ENCODE measurements around the gene SLC1A5.

The SLC1A5 gene

DNA sequence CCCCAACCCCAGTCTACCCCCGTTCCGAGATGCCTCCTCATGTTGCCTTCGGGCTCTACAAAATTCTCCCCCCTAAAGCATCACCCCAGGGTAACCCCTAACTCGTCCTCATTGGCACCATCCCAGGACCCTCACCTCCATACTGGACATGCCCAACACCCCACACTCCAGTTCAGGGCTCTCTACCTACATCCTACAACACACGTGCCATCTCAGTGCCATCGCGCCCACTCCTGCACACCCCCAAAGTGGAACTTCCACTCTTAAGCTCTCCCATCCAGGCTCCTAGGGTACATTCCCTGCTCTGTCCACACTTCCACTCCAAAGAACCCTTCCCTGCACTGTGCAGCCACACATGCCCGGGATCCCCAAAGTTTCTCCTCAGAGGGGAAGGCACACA lies 43.4 kb downstream of the SLC1A5 start:
- no peak for DNase-seq (ENCODE audit: low read depth in 3 of 3)

DNA sequence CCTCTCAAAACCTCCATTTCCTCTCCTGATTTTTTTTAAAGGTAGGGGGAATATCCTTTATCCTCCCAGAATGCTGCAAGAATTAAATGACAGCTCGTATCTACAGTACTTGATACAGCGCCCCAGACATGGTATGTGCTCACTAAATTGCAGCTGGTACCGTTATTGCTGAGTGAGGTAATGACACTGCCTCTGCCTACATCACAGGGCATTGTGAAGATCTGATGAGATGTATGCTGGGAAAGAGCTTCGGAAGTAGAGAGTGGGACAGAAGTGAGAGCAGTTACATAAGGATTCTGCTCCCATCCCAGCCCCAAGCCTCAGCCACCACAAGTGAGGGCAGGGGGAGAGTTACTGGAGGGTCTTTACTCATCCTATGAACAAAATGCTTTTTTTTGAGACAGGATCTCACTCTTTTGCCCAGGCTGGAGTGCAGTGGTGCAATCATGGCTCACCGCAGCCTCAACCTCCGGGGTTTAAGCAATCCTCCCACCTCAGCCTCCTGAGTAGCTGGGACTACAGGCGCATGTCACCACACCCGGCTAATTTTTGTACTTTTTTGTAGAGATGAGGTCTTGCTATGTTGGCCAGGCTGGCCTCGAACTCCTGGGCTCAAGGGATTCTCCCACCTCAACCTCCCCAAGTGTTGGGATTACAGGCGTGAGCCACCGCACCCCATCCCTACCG lies 44.2 kb downstream of the SLC1A5 start:
- DNase-seq (ENCODE audit: low read depth in 3 of 3), result no peak

- DNase-seq (ENCODE audit: low read depth in 3 of 3), result no peak
Observed at GRCh38 chr19:46742926-46743480, 45.4 kb downstream of the SLC1A5 start.

DNA sequence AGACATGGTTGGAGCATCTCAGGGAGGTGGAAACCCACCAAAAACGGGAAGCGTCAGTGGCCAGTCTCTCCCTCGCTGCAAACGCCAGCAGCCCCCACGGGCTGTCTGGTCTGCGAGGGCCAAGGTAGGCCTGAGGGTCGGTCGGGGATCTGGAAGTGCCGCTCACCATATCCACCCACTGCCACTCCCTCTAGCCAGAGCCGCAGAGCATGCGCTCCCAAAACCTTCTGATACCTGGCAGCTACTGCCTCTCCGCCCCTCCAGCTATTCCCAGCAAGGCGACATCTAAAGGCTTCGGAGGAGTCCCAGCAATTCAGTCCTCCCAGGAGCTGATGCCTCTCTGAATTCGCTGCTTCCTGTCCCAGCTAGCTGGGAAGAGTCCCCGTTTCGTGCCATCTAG lies 46.9 kb downstream of the SLC1A5 start:
- DNase-seq (ENCODE audit: low read depth in 3 of 3), result no peak

DNA sequence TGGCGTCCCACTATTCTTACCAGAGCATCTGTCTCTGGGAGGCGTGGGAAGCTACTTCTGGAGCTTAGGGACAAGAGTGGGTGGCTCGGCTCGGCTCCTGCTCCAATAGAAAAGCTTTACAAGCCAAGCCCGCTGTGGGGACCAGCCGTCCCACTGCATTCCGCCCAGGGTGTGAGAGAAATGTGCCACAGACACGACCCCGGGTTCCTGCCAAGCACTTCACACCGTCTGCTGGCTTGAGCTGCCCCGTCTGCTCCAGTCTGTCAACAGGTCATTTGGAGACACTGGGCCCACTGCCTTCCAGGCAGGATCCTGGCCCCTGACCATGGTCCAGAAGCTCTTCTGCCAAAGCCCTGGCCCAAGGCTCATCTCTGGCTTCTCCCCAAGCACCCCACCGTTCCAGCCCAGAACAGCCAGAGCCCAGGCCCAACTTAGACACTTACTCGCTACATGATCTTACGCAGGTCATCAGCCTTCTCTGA lies 49.1 kb downstream of the SLC1A5 start:
- DNase-seq (ENCODE audit: low read depth in 3 of 3), result no peak

DNA sequence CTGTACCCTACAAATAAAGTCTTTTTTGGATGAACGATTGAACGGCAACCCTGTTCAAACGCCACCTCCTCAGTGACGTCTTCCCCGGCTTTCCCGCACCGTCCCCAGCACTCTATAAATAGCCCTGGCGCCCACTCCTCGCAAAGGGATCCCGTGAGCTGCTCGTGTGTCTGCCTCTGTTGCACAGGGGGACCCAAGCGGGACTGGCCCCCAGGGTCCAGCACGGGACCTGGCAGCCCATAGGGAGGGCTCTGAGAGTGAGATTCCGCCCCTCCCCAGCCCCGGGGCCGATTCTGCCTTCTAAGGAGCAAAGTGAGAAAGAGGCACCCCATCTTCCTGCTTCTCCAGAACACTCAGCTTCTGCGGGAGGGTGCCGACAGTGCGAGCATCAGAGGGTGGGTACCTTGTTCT lies 50.6 kb downstream of the SLC1A5 start:
- no peak for DNase-seq (ENCODE audit: low read depth in 3 of 3)

DNA sequence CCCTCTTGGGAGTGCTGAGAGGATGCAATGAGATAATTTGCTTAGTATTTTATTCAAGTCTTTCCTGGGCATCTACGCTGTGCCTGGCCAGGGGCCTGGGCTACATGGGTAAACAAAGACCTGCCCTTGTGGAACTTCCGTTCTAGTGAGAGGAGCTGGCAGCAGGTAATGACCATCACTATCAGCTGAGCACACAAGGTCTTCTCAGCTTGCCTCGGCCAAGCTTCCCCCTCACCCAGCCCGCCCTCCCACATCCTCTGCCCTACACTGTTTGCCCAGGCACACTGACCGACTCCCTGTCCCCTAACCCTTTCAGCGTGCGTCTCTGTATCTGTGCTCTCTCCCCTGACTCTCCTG lies 51.1 kb downstream of the SLC1A5 start:
- no peak for DNase-seq (ENCODE audit: low read depth in 3 of 3)

- no peak for DNase-seq (ENCODE audit: low read depth in 3 of 3)
Observed at GRCh38 chr19:46736531-46737297, 51.7 kb downstream of the SLC1A5 start.

DNA sequence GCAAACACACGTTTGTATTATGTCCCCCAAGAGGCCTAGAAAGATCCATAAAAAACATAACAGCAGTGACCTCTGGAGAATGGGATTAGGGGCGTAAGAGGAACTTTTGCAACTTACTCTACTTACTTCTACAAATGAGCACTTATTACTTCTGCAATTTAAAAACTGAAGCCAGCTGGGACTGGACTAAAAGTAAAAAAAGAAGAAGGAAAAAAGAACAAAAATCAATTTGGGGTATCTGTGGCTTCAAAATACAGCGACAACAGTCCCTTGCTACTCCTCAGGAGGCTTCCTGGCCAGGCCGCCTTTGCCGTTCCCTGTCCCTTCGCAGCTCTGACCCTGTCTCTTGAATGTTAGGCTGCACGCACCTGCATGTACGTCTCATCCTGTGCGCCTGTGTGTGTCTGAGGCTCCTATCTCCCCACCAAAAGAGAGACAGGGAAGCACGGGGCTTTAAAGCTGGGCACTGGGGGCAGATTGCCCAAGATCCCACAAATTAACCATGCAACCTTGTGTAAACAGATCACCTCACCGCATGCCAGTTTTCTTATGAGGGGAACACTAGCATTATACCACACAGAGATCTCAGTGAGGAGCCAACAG lies 54.6 kb downstream of the SLC1A5 start:
- DNase-seq (ENCODE audit: low read depth in 3 of 3), result no peak

- no peak for DNase-seq (ENCODE audit: low read depth in 3 of 3)
Observed at GRCh38 chr19:46732966-46733689, 55.3 kb downstream of the SLC1A5 start.

DNA sequence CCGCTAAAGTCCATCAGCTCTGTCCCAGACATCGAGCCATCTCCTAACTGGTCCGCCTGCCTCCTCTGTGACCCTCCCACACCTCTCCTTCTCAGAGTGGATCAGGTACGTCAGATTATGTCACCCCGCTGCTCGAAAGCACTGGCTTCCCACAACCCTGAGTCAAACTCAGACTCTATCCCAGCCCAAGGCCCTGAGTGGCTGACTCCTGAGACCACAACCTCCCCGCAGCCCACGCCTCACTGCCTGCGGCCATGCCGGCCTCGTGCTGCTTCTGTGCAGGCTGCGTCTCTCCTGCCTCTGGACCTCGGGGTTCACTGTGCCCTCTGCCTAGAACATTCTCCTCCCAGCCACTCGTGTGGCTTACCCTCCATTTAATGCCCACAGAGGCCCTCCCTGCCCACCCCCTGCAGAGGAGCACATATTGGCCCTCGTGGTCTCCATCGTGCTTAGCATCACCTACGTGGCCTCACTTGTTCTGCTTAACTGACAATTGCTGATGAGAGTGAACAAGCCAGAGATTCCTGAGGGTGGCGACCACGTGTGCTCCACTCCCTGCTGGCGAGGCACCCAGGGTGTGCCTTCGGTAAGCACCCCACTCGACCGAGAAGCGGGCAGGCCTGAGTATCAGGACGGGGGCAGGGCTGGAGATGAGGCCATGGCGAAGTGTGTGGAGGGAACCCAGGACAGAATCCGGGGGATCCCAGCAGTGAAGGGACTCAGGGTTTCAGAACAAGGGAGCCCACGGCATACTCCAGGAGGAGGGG lies 56.0 kb downstream of the SLC1A5 start:
- DNase-seq (ENCODE audit: low read depth in 3 of 3), result no peak

DNA sequence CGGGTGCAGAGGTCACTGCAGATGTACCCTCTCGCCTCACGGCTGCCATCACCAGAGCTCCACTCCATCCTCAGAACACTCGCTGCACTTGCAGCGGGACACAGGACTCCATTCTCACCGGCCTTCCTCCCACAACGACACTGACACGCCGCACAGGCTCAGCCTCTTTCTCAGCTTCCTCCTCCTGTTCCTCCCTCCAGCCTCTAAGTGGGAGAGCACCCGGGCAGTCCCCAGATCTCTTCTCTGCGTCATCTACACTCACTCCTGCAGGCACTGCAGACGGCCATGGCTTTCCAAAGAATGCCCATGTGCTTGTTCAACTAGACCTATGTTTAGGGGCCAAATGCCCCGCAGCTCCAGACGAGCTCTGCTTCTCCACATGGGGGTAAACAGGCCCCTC lies 56.8 kb downstream of the SLC1A5 start:
- DNase-seq (ENCODE audit: low read depth in 3 of 3), result no peak

DNA sequence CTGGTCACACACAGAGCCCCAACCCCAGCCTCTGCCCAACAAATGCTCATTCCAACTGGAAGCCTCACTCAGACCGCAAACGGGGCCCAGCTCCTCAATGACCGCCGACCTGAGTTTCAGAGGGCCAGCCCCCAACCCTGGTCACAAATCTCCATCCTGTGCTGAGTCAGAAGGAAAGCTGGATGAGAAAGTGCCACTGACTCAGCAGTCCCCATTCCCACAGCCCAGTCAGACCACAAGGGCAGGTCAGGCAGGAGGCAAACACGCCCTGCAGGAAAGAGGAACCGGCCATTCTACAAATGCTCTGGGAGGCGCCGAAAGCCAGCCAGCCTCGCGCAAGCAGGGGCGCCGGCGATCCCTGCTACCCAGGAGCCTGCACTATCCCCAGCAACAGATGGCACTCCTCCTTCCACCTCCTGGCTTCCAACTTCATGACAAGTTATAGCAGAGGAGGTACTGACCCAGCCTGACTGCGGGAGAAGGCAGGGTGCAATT lies 57.3 kb downstream of the SLC1A5 start:
- no peak for DNase-seq (ENCODE audit: low read depth in 3 of 3)

DNA sequence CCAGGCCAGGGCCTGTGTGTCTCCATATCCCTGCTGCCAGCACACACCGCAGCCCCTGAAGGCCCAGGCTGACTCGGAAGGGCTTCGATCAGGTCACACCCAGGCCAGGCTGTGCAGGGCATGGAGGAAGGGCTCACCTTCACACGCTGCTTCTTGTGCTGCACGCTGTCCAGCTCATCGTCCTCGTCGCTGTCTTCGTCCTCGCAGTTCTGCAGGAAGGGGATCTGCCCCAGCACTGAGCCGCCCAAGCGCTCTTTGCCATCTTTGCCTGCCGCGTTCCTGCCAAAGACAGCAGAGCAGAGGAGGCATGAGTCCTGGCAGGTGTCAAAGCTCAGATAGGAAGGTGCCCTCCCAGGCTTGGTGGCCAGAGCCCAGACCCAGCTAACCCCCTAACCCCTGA lies 57.8 kb downstream of the SLC1A5 start:
- DNase-seq (ENCODE audit: low read depth in 3 of 3), result no peak

DNA sequence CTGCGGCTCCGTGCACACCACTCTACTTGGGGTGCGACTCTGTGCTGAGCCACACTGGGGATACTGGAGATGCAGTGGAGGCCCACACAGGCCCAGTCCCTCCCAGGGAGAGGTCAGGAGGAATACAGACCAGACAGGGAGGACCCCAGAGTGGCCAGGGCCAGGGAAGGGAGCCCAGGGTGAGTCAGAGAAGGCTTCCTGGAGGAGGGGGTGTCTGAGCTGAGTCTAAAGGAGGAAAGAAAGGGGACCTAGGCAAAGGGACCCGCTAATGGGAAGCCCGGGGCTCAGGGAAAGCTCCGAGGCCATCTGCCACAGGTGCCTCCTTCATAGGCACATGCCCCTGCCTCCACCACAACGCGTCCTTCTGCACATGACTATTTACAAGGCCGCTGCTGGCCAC lies 58.2 kb downstream of the SLC1A5 start:
- no peak for DNase-seq (ENCODE audit: low read depth in 3 of 3)

- DNase-seq (ENCODE audit: low read depth in 3 of 3), result no peak
Observed at GRCh38 chr19:46729696-46730095, 58.7 kb downstream of the SLC1A5 start.

- DNase-seq (ENCODE audit: low read depth in 3 of 3), result peak; percentile 60 to 70 (median 68)
Observed at GRCh38 chr19:46728693-46729339, 59.6 kb downstream of the SLC1A5 start.

- DNase-seq (ENCODE audit: low read depth in 3 of 3), result no peak
Observed at GRCh38 chr19:46728208-46728607, 60.2 kb downstream of the SLC1A5 start.

DNA sequence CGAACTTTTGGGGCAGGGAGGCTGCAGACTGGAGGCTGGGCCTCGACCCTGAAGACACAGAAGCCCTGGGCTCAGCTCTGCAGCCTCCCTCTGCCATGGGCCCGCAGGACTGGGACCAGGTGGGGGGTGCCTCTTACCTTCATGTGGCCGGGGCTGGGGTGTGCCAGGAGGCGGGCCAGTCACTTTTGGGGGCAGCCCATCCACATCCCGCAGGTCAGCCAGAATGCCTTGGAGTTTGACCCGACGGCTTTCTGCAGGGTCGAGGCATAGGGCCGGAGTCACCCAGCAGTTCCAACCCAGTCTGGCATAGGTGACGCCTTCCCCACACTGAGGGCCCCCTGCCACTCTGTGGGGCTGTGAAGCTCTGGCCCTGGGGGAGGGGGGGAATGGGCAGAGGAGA lies 60.6 kb downstream of the SLC1A5 start:
- DNase-seq (ENCODE audit: low read depth in 3 of 3), result no peak

DNA sequence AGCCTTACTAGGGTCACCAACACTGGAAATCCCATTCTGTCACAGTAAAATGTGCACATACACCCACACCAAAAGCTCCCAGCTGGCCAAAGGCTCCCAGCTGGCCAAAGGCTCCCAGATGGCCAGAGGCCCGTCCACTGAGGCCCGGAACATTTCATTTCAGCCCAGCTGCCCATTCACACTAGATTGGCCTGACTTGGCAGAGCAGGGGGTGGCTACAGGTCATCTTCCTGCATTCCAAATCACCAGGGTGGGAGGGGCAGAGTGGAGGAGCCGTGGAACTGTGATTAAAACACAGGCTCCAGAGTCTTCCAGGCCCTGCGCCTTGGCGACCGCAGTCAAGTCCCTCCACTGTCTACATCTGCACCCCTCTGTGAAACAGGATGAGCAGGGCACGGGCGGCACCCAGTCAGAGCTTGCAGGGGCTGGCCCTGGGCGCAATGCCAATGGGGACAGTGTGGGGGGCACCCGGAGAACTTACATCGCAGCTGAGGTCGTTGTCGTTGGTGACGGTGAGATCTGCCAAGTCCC lies 61.4 kb downstream of the SLC1A5 start:
- no peak for DNase-seq (ENCODE audit: low read depth in 3 of 3)

All from stimulated activated CD4-positive, alpha-beta T cell treated with anti-CD3 and anti-CD28 coated beads, TNF-alpha, amount 100 ng/mL, for 4 hours (primary cell).